A549 (cell line): ENCODE results near the gene GNPTG.

Experiments
- CEBPB ChIP-seq, 2 experiments: fragments of >200 bp in 1 of 2; sonication (Bioruptor Twin) in 1 of 2; formaldehyde crosslinking in 1 of 2; IDR thresholded peaks; 2 replicates each; pipeline ENCODE4 v1.6.1; 2012 to 2016
- POLR2A ChIP-seq: IDR thresholded peaks from 2 replicates; pipeline ENCODE4 v1.6.1; 2012; ENCODE audit warnings: mild to moderate bottlenecking, low read length
- TF ChIP-seq, protein P1 (sequence below): fragments of >200 bp; sonication (Bioruptor Twin); formaldehyde crosslinking; IDR thresholded peaks from 3 replicates; pipeline ENCODE4 v1.5.1; 2016
- TF ChIP-seq, protein P2 (sequence below): IDR thresholded peaks from 2 replicates; pipeline ENCODE4 v1.6.1; 2012

- TF ChIP-seq POLR2A (no peak), CEBPB (IDR thresholded peaks at IDR 0.05) (no peak)
- TF ChIP-seq, protein P1, sequence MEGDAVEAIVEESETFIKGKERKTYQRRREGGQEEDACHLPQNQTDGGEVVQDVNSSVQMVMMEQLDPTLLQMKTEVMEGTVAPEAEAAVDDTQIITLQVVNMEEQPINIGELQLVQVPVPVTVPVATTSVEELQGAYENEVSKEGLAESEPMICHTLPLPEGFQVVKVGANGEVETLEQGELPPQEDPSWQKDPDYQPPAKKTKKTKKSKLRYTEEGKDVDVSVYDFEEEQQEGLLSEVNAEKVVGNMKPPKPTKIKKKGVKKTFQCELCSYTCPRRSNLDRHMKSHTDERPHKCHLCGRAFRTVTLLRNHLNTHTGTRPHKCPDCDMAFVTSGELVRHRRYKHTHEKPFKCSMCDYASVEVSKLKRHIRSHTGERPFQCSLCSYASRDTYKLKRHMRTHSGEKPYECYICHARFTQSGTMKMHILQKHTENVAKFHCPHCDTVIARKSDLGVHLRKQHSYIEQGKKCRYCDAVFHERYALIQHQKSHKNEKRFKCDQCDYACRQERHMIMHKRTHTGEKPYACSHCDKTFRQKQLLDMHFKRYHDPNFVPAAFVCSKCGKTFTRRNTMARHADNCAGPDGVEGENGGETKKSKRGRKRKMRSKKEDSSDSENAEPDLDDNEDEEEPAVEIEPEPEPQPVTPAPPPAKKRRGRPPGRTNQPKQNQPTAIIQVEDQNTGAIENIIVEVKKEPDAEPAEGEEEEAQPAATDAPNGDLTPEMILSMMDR, result no peak
- TF ChIP-seq, protein P2, sequence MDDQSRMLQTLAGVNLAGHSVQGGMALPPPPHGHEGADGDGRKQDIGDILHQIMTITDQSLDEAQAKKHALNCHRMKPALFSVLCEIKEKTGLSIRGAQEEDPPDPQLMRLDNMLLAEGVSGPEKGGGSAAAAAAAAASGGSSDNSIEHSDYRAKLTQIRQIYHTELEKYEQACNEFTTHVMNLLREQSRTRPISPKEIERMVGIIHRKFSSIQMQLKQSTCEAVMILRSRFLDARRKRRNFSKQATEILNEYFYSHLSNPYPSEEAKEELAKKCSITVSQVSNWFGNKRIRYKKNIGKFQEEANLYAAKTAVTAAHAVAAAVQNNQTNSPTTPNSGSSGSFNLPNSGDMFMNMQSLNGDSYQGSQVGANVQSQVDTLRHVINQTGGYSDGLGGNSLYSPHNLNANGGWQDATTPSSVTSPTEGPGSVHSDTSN, result no peak
Measured at GRCh38 chr16:1343428-1344242, 8.1 kb upstream of the GNPTG start.
